K562 (cell line): ENCODE results near the gene EPB41L2. TPM values are rescaled to one million over a fixed set of nuclear protein-coding genes. Genes with fewer than 3 reads are reported as not detected.

ENCODE experiments used
- ATAC-seq: fragments of 200-7000 bp; cut with Tn5 transposase; 3 replicates; pipeline ENCODE4 v1.9.1; 2020; ENCODE audit warnings: moderate library complexity
- BruUV-seq: library from RNA; stranded (reverse); fragments of 400-500 nt; replicated peaks from 2 replicates; lab custom pipeline; 2021; lab: Mats Ljungman, UMichigan
- CTCF ChIA-PET: fragments of 300-600 bp; formaldehyde crosslinking; extraction: SDS; loops from one replicate; lab custom pipeline; 2021; ENCODE audit warnings: low intra/inter-chr PET ratio; lab: Yijun Ruan, JAX
- POLR2A ChIA-PET: fragments of 300-600, 350-650 bp; sonication (Branson Sonifier 250); formaldehyde crosslinking; extraction: SDS; loops from one replicate; lab custom pipeline; 2021; ENCODE audit warnings: antibody characterized with exemption, inconsistent platforms; lab: Yijun Ruan, JAX
- DNase-seq, 4 experiments: peaks; one replicate each; pipeline versions ENCODE4 v3.0.0 to v3.0.0-alpha.2; 2011 to 2018; ENCODE audit warnings: low spot score in 3 of 4, mixed read lengths in 3 of 4; ENCODE audit errors: extremely low read depth in 1 of 4
- FAIRE-seq: peaks from 2 replicates; lab custom pipeline; 2011; peaks lifted over from hg19 to GRCh38; lab: Jason Lieb, UNC
- H2AFZ ChIP-seq: 2 replicates; pipeline ENCODE4 v1.6.0; 2011; ENCODE audit warnings: low read depth, low read length, control low read depth, inconsistent platforms
- H3K27ac ChIP-seq: fragments of 200-600 bp; 3 replicates; pipeline ENCODE4 v1.8.0; 2011; ENCODE audit warnings: low read depth, mild to moderate bottlenecking, control low read depth, inconsistent platforms, low read length, moderate library complexity, mixed read lengths; ENCODE audit errors: extremely low read depth
- H3K27me3 ChIP-seq, 2 experiments: fragments of 300-600 bp in 1 of 2; 2 replicates in 1 of 2; 3 replicates in 1 of 2; pipeline versions ENCODE4 v1.6.0 to v1.8.0; 2011; ENCODE audit warnings: inconsistent platforms in 2 of 2, low read length in 2 of 2, mild to moderate bottlenecking in 1 of 2, mixed read lengths in 1 of 2, moderate library complexity in 1 of 2; ENCODE audit not compliant: control insufficient read depth in 2 of 2, insufficient read depth in 2 of 2
- H3K36me3 ChIP-seq: fragments of 300-600 bp; 3 replicates; pipeline ENCODE4 v1.8.0; 2011; ENCODE audit warnings: mild to moderate bottlenecking, low read length, inconsistent platforms; ENCODE audit not compliant: control insufficient read depth, insufficient read depth
- H3K4me1 ChIP-seq, 2 experiments: fragments of 200-600 bp in 1 of 2; replicated peaks in 1 of 2; 2 replicates in 1 of 2; 3 replicates in 1 of 2; pipeline versions ENCODE4 v1.5.1 to v1.8.0; 2011; ENCODE audit warnings: inconsistent platforms in 2 of 2, low read length in 2 of 2, mild to moderate bottlenecking in 1 of 2, mixed read lengths in 1 of 2, moderate library complexity in 1 of 2; ENCODE audit not compliant: control insufficient read depth in 2 of 2, insufficient read depth in 2 of 2
- H3K4me2 ChIP-seq: 2 replicates; pipeline ENCODE4 v1.6.1; 2011; ENCODE audit warnings: low read length, control low read depth, inconsistent platforms, mixed read lengths; ENCODE audit not compliant: insufficient read depth
- H3K4me3 ChIP-seq: fragments of 200-600 bp; sonication (generic), shearing (Covaris generic); 2 replicates; pipeline ENCODE4 v1.5.1; 2016; ENCODE audit warnings: control low read depth, inconsistent platforms
- H3K79me2 ChIP-seq: fragments of 200-600 bp; 3 replicates; pipeline ENCODE4 v1.8.0; 2011; ENCODE audit warnings: low read length, inconsistent platforms; ENCODE audit not compliant: control insufficient read depth, insufficient read depth
- H3K9ac ChIP-seq, 2 experiments: 2 replicates each; pipeline versions ENCODE4 v1.6.0 to v1.6.1; 2011; ENCODE audit warnings: low read depth in 2 of 2, low read length in 2 of 2, control low read depth in 1 of 2, inconsistent platforms in 1 of 2, mild to moderate bottlenecking in 1 of 2, mixed read lengths in 1 of 2; ENCODE audit not compliant: insufficient read depth in 1 of 2
- H3K9me1 ChIP-seq: one replicate; pipeline ENCODE4 v1.6.0; 2011; ENCODE audit warnings: inconsistent platforms, mild to moderate bottlenecking, low read length, moderate library complexity; ENCODE audit not compliant: control insufficient read depth, insufficient read depth
- H3K9me3 ChIP-seq: replicated peaks from 2 replicates; pipeline ENCODE4 v1.5.1; 2011; ENCODE audit warnings: low read depth, low read length, inconsistent platforms; ENCODE audit not compliant: control insufficient read depth, insufficient read depth
- H4K20me1 ChIP-seq: replicated peaks from 2 replicates; pipeline ENCODE4 v1.6.1; 2011; ENCODE audit warnings: low read length, inconsistent platforms, mixed read lengths; ENCODE audit not compliant: control insufficient read depth, insufficient read depth
- ELK1 ChIP-seq: sonication (generic); formaldehyde crosslinking; IDR thresholded peaks from 2 replicates; pipeline ENCODE4 v1.8.1; 2022; ENCODE audit warnings: missing genetic modification reagents
- GATAD2B ChIP-seq: fragments of 450-650 bp; IDR thresholded peaks from 2 replicates; pipeline ENCODE4 v1.6.1; 2017; ENCODE audit warnings: mild to moderate bottlenecking, borderline replicate concordance
- PKNOX1 ChIP-seq: fragments of 450-650 bp; IDR thresholded peaks from 2 replicates; pipeline ENCODE4 v1.6.1; 2016
- RBM34 ChIP-seq: fragments of 200-400 bp; formaldehyde crosslinking; IDR thresholded peaks from 2 replicates; pipeline ENCODE4 v1.6.1; 2018; ENCODE audit warnings: low read length, borderline replicate concordance; ENCODE audit not compliant: insufficient read depth
- SMARCE1 ChIP-seq: fragments of 450-650 bp; IDR thresholded peaks from 2 replicates; pipeline ENCODE4 v1.7.1; 2016; ENCODE audit warnings: mild to moderate bottlenecking
- SPI1 ChIP-seq: IDR thresholded peaks from 2 replicates; pipeline ENCODE4 v1.6.1; 2011; ENCODE audit warnings: low read depth, low read length, control low read depth, borderline replicate concordance
- ZNF184 ChIP-seq: sonication (generic); formaldehyde crosslinking; IDR thresholded peaks from 2 replicates; pipeline ENCODE4 v1.5.0; 2020; ENCODE audit warnings: missing genetic modification reagents
- ZNF41 ChIP-seq: fragments of 250-450 bp; sonication (Bioruptor Pico); conservative IDR thresholded peaks from 2 replicates; pipeline ENCODE4 v1.4.0; 2020; ENCODE audit warnings: mild to moderate bottlenecking
- WGBS: fragments of 100-300 bp; shearing (Covaris generic); methylation state at CpG from one replicate; pipeline ENCODE4 v1.1.6; 2016; ENCODE audit warnings: low coverage, mixed read lengths; ENCODE audit not compliant: insufficient coverage; ENCODE audit errors: missing lambda C conversion rate; 5-methylcytosine and 5-hydroxymethylcytosine counted together
- in situ Hi-C: fragments of 300-500 bp; cut with MboI; formaldehyde crosslinking; loops from 4 replicates; pipeline ENCODE4 v1.15.0; 2018; ENCODE audit warnings: inconsistent platforms, mixed read lengths
- intact Hi-C: fragments of 100-400 bp; cut with micrococcal nuclease; formaldehyde crosslinking; loops from 2 replicates; pipeline ENCODE4 v1.14.2; 2022
- polyA plus RNA-seq, 8 experiments: library from polyadenylated mRNA; depleted of rRNA in 4 of 8; stranded (reverse) in 5 of 8; unstranded in 3 of 8; fragments of >200 nt; fragmentation: Nextera tagmentation in 2 of 8; fragmentation: Illumina TruSeq in 1 of 8; extraction: Ambion mirVana in 2 of 8; extraction: Trizol in 1 of 8; gene quantifications; 2 replicates each; pipeline versions ENCODE4 v1.2.1 to v1.2.3, GENCODE V29; 2011 to 2014; ENCODE audit warnings: inconsistent platforms in 1 of 8, missing spikeins in 1 of 8
- total RNA-seq, 7 experiments: library from RNA; depleted of rRNA in 6 of 7; stranded (reverse); fragments of >200 nt in 6 of 7; fragmentation: Illumina TruSeq in 2 of 7; extraction: Trizol in 2 of 7; gene quantifications; 2 replicates each; pipeline versions ENCODE4 v1.2.1 to v1.2.3, GENCODE V29; 2011 to 2021; ENCODE audit warnings: low replicate concordance in 1 of 7

EPB41L2 gene
- total and polyA plus RNA-seq, 9 of the 15 experiments (the other 6 are each of a cell fraction or from before 2014, with no cell fraction given) = 5.1 to 53.6 (median 25.0) TPM

DNA sequence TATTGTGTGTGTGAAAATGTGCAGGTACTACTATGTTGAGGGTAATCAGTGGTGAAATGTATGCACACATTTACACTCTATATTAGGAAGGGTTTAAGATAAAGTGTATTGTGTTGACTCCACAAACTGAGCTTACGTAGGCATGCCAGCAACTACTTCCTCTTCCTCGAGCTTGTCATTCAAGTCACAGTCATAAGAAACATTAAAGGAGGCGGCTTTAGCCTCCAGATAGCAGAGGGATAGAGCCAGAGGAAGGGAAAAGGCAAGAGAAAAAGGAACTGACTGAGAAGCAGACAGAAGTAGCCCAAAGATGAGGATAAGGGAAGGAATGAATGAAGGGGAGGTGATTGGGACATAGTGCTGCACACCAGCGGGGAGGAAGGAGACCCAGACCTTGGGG is 180.7 kb downstream of the EPB41L2 start:
- TF ChIP-seq ZNF184 (CRISPR knock-in tag) = no peak
- peak; percentile 12; the same call in 1 of the 2 replicates for TF ChIP-seq SPI1
- peak; percentile 15; the same call in 1 of the 2 replicates for TF ChIP-seq PKNOX1
- 10% methylated on average over 4 of the region's 4 CpGs for WGBS
- intact Hi-C loops (no loop called here), in situ Hi-C loops (loop anchor here (10.0 to 25.0 kb wide), 2 partner anchors 232 to 655 kb away; no protein-coding TSS in a partner anchor)
- ChIA-PET CTCF (no interaction called here), POLR2A (no interaction called here)
- Histone ChIP-seq H3K4me1 (no peaks in the 10 kb centered on the region), H3K36me3 (no peaks in the 10 kb centered on the region), H3K9me1 (no peaks in the 10 kb centered on the region), H3K4me3 (no peak overlapping the region), H4K20me1 (no peaks in the 10 kb centered on the region; the same call in 1 of the 2 replicates), H2AFZ (no peak overlapping the region), H3K27me3 (no peaks in the 10 kb centered on the region), H3K27ac (no peak overlapping the region), H3K9me3 (no peaks in the 10 kb centered on the region), H3K4me2 (no peak overlapping the region), H3K79me2 (no peaks in the 10 kb centered on the region), H3K9ac (no peak overlapping the region)
- no peak for FAIRE-seq
- no peak for DNase-seq
- ATAC-seq = no peak
- no TSS peak for BruUV-seq

DNA sequence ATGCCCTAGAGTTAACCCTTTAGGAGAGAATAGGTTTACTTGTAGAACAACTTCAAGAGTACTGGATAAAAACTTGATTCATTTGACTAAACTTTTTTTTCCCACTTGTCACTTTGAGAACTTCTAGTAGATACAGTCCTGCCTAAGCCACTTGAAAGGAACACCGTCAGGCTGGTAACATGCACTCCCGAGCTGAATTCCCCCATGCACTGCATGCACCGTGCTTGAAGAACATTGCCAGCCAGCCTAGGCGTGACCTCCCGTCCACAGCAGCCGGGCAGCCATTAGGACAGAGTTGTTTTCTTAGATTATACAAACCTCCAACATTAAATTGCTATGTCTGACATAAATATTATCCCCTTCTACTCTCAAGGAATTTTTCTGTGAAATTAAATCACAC is 183.2 kb downstream of the EPB41L2 start:
- Histone ChIP-seq H3K36me3 (no peaks in the 10 kb centered on the region), H3K9me3 (no peaks in the 10 kb centered on the region), H3K27me3 (no peaks in the 10 kb centered on the region), H3K27ac (no peak overlapping the region), H3K9me1 (no peaks in the 10 kb centered on the region), H2AFZ (no peak overlapping the region), H3K4me3 (no peak overlapping the region), H3K4me1 (no peaks in the 10 kb centered on the region), H4K20me1 (no peaks in the 10 kb centered on the region; the same call in 1 of the 2 replicates), H3K4me2 (no peak overlapping the region), H3K9ac (no peak overlapping the region), H3K79me2 (no peaks in the 10 kb centered on the region)
- TF ChIP-seq RBM34 (no peak), ELK1 (CRISPR knock-in tag) (no peak), SMARCE1 (no peak), GATAD2B (no peak), ZNF41 (CRISPR knock-in tag) (no peak)
- no TSS peak for BruUV-seq
- in situ Hi-C loops (loop anchor here (10.0 to 25.0 kb wide), 2 partner anchors 235 to 657 kb away; no protein-coding TSS in a partner anchor), intact Hi-C loops (no loop called here)
- ChIA-PET CTCF (no interaction called here), POLR2A (no interaction called here)
- FAIRE-seq (no peak), DNase-seq (no peak), ATAC-seq (no peak)
- WGBS = 38% methylated on average over 6 of the region's 6 CpGs
